Stomach (tissue), 19 donors: ENCODE measurements around the gene TTC33. TPM values are rescaled to one million over a fixed set of nuclear protein-coding genes. Genes with fewer than 3 reads are reported as not detected.

ENCODE experiments used
- DNase-seq, 2 donors: peaks; one replicate each; pipeline versions ENCODE4 v3.0.0 to v3.0.0-alpha.2; 2013 to 2019
- H3K27ac ChIP-seq, 5 donors: fragments of 200-600 bp in 4 of 5; sonication (generic) in 4 of 5; one replicate each; pipeline ENCODE4 v1.5.1; 2013 to 2019; ENCODE audit warnings: mild to moderate bottlenecking in 1 of 5, moderate library complexity in 1 of 5
- H3K27me3 ChIP-seq, 3 donors: fragments of 200-600 bp; sonication (generic); one replicate each; pipeline ENCODE4 v1.5.1; 2017 to 2019; ENCODE audit warnings: mixed run types in 1 of 3
- H3K36me3 ChIP-seq, 4 donors: fragments of 200-600 bp; sonication (generic); 1 replicate in 3 of 4; 2 replicates in 1 of 4; pipeline ENCODE4 v1.5.1; 2016 to 2019
- H3K4me1 ChIP-seq, 4 donors: fragments of 200-600 bp; sonication (generic); one replicate each; pipeline ENCODE4 v1.5.1; 2016 to 2019
- H3K4me3 ChIP-seq, 4 donors: fragments of 200-600 bp; sonication (generic) in 3 of 4; one replicate each; pipeline ENCODE4 v1.5.1; 2016 to 2019; ENCODE audit warnings: mild to moderate bottlenecking in 1 of 4
- H3K9me3 ChIP-seq, 4 donors: fragments of 200-600 bp; sonication (generic); one replicate each; pipeline ENCODE4 v1.5.1; 2016 to 2019
- CTCF ChIP-seq, 7 experiments: fragments of 450-650 bp in 4 of 7; fragments of 200-600 bp in 3 of 7; sonication (generic) in 3 of 7; IDR thresholded peaks; one replicate each; pipeline ENCODE4 v1.5.1; 2016 to 2019; ENCODE audit warnings: antibody characterized with exemption in 7 of 7, control low read depth in 2 of 7, mild to moderate bottlenecking in 1 of 7
- EP300 ChIP-seq: sonication (generic); formaldehyde crosslinking; IDR thresholded peaks from one replicate; pipeline ENCODE4 v1.6.1; 2017; ENCODE audit warnings: antibody characterized with exemption
- POLR2A ChIP-seq, 4 donors: fragments of 450-650 bp; IDR thresholded peaks; one replicate each; pipeline ENCODE4 v1.6.1; 2016; ENCODE audit warnings: antibody characterized with exemption in 4 of 4, control low read depth in 2 of 4, mild to moderate bottlenecking in 1 of 4, moderate library complexity in 1 of 4
- POLR2AphosphoS5 ChIP-seq, 3 donors: sonication (generic); formaldehyde crosslinking; IDR thresholded peaks; one replicate each; pipeline ENCODE4 v1.6.1; 2016; ENCODE audit warnings: antibody characterized with exemption in 3 of 3
- WGBS, 5 donors: extraction: QIAGEN DNeasy Blood & Tissue Kit in 3 of 5; methylation state at CpG; one replicate each; pipeline versions ENCODE4 v1.1.5 to v1.1.7; 2013 to 2018; 5-methylcytosine and 5-hydroxymethylcytosine counted together
- intact Hi-C: fragments of 100-400 bp; cut with DNase I; formaldehyde crosslinking; loops from one replicate; pipeline ENCODE4 v1.15.1; 2023; ENCODE audit warnings: low total_unique reads
- long read RNA-seq, 10 donors: transcript quantifications; one replicate each; lab custom pipeline, GENCODE V29; 2026
- polyA plus RNA-seq, 3 donors: library from polyadenylated mRNA; stranded (reverse); fragments of 200-250 nt; gene quantifications; one replicate each; pipeline ENCODE4 v1.2.3, GENCODE V29; 2013
- total RNA-seq, 5 donors: library from RNA; depleted of rRNA; stranded (reverse); fragments of >200 nt; gene quantifications; one replicate each; pipeline versions ENCODE4 v1.1.0 to v1.2.3, GENCODE V29; 2014 to 2016
- donor health status: healthy with polysubstance abuse.
- donor health status: Bipolar disorder and iron deficiency.
- donor health status: healthy.

The TTC33 gene
- total RNA-seq (10 to 100 TPM in 2 of 5 donors, 1 to 10 TPM in 2, under 1 TPM in 1; 0.29 to 41.5 (median 7.5) TPM), polyA plus RNA-seq (1 to 10 TPM; 5.8 to 7.8 (median 6.2) TPM)
- long read RNA-seq, donor 1, partial matches to known transcripts, result 0 of 6 reads
- long read RNA-seq, donor 1, other reads (novel, unspliced or antisense), result 6 of 6 reads
- long read RNA-seq, donor 2, partial matches to known transcripts, result 0 of 1 reads
- long read RNA-seq, donor 2, other reads (novel, unspliced or antisense), result 0 of 1 reads
- long read RNA-seq, donor 3, partial matches to known transcripts, result 0 of 3 reads
- long read RNA-seq, donor 3, other reads (novel, unspliced or antisense), result 0 of 3 reads
- long read RNA-seq, donor 4, result 0 reads
- long read RNA-seq, donor 5, partial matches to known transcripts, result 12 of 14 reads
- long read RNA-seq, donor 5, other reads (novel, unspliced or antisense), result 0 of 14 reads
- long read RNA-seq, donor 6, transcript TTC33-201 (5 exons, 2,612 nt), result major isoform, 11 of 11 reads
- long read RNA-seq, donor 6, partial matches to known transcripts, result 0 of 11 reads
- long read RNA-seq, donor 6, other reads (novel, unspliced or antisense), result 0 of 11 reads
- long read RNA-seq, donor 7, partial matches to known transcripts, result 0 of 3 reads
- long read RNA-seq, donor 7, other reads (novel, unspliced or antisense), result 0 of 3 reads
- long read RNA-seq, donor 8, result 0 reads
- long read RNA-seq, donor 9, partial matches to known transcripts, result 0 of 1 reads
- long read RNA-seq, donor 9, other reads (novel, unspliced or antisense), result 0 of 1 reads
- long read RNA-seq, donor 10, result 0 reads

- peak within 1 kb of the TSS; percentile 61 to 95 (median 78) for H3K4me3 ChIP-seq
- H3K27ac ChIP-seq, result peak within 1 kb of the TSS; percentile 85 to 97 (median 91)
- H3K9me3 ChIP-seq, result no peaks in the 10 kb centered on the region
- peak in 5 of 7 experiments; percentile 21 to 77 (median 68) for TF ChIP-seq CTCF (IDR thresholded peaks at IDR 0.05)
- TF ChIP-seq POLR2AphosphoS5 (IDR thresholded peaks at IDR 0.05), result peak; percentile 77 to 96 (median 91)
- TF ChIP-seq POLR2A (IDR thresholded peaks at IDR 0.05), result no peak
- TF ChIP-seq EP300, result no peak
- DNase-seq, result peak; percentile 96 to 98
- WGBS, 5 donors, result 5 to 6% (median 6%) methylated on average over 74 to 80 of the region's 80 CpGs
- intact Hi-C loops, result loop anchor here (10.0 kb wide), 1 partner anchor 79 kb away; the partner anchor contains the start of gene RPL37
- peaks cover 13 to 29% (median 28%) of the 10 kb centered on the region in 4 donors for H3K4me1 ChIP-seq
- H3K27me3 ChIP-seq, result no peaks in the 10 kb centered on the region
- H3K36me3 ChIP-seq, result peaks cover 0 to 16% (median 2%) of the 10 kb centered on the region in 4 donors
Measured at GRCh38 chr5:40755407-40756365, at the start of gene TTC33. Gene TTC33 (minus strand): TSS chr5:40755961. CDS start chr5:40747018, 8,943 bp downstream.

GRCh38 chr5:40801771-40802562 is 46.2 kb upstream of the TTC33 start:
- no peaks in the 10 kb centered on the region for H3K9me3 ChIP-seq
- H3K27me3 ChIP-seq, result no peaks in the 10 kb centered on the region
- no peak overlapping the region for H3K27ac ChIP-seq
- intact Hi-C loops, result no loop called here
- no peak overlapping the region for H3K4me3 ChIP-seq
- no peak for DNase-seq
- no peaks in the 10 kb centered on the region for H3K36me3 ChIP-seq
- TF ChIP-seq CTCF (IDR thresholded peaks at IDR 0.05) (no peak), POLR2AphosphoS5 (IDR thresholded peaks at IDR 0.05) (no peak), POLR2A (IDR thresholded peaks at IDR 0.05) (no peak), EP300 (no peak)
- peaks cover 0 to 16% (median 11%) of the 10 kb centered on the region in 4 donors for H3K4me1 ChIP-seq
- 66 to 85% (median 80%) methylated on average over 8 of the region's 8 CpGs for WGBS, 5 donors

GRCh38 chr5:40799258-40799657 is 43.5 kb upstream of the TTC33 start:
- H3K27ac ChIP-seq, result peak overlapping the region in 3 of 5 donors; percentile 96 to 99 (median 97)
- TF ChIP-seq POLR2A (IDR thresholded peaks at IDR 0.05) (no peak), EP300 (no peak), POLR2AphosphoS5 (IDR thresholded peaks at IDR 0.05) (no peak), CTCF (IDR thresholded peaks at IDR 0.05) (no peak)
- H3K9me3 ChIP-seq, result no peaks in the 10 kb centered on the region
- H3K4me1 ChIP-seq, result peaks cover 10 to 40% (median 29%) of the 10 kb centered on the region in 4 donors
- H3K4me3 ChIP-seq, result peak overlapping the region in 2 of 4 donors; percentile 99 to 100
- no peak for DNase-seq
- no peaks in the 10 kb centered on the region for H3K36me3 ChIP-seq
- intact Hi-C loops, result no loop called here
- 0 to 26% (median 0%) methylated on average over 1 of the region's 1 CpG for WGBS, 5 donors
- H3K27me3 ChIP-seq, result no peaks in the 10 kb centered on the region
